ENCODE results near the gene ROGDI. TPM values are rescaled to one million over a fixed set of nuclear protein-coding genes. Genes with fewer than 3 reads are reported as not detected.

ROGDI gene
- total RNA-seq, 2 experiments from 2014 or later, result 6.3 to 7.6 TPM

DNA sequence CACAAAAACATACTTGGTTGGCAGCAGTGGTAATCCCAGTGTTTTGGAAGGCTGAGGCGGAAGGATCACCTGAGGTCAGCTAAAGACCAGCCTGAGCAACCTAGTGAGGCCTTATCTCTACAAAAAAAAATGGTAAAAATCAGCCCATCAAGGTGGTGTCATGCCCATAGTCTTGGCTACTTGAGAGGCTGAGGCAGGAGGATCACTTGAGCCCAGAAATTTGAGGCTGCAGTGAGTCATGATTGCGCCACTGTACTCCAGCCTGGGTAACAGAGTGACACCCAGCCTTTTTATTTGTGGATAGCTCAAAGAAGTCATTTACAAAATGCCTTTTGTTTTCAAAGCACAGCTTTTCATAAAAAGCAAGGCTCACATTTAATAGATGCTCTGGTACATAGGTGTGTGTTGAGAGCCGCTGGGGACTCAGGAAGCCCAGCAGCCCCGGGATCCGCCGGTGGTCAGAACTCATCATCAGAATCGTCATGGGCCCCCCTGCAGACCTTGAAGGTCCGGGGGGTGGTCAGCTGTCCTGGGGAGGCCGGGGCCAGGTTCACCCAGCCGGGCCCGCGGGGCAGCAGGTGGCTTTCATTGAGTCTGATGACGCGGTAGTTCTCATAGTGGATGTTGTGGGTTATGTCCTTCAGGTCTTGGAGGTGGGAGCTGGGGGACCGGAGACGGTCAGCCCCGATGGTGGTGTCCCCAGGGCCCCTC lies 24.9 kb downstream of the ROGDI start:
- ChIA-PET CTCF (ENCODE audit: unreplicated experiment) (no interaction called here), POLR2A (interaction anchor here (1.0 kb wide), 1 partner anchor 155 kb away, joined by 4 read pairs; no protein-coding TSS in a partner anchor)
- no peak overlapping the region for H3K4me3 ChIP-seq (ENCODE audit: low read depth, low read length, poor library complexity, severe bottlenecking)
- H3K36me3 ChIP-seq (ENCODE audit: insufficient read depth, low read length), result no peaks in the 10 kb centered on the region
- no peaks in the 10 kb centered on the region for H3K4me1 ChIP-seq (ENCODE audit: insufficient read depth, low read length, poor library complexity, severe bottlenecking)
- no peak overlapping the region for H3K27ac ChIP-seq (ENCODE audit: low read depth, low read length, poor library complexity, severe bottlenecking)
- H3K79me2 ChIP-seq (ENCODE audit: insufficient read depth, low read depth, low read length), result no peaks in the 10 kb centered on the region
- no TSS peak for BruUV-seq (replicated peaks)
- intact Hi-C loops (cut with micrococcal nuclease; ENCODE audit: unreplicated experiment), result no loop called here
- DNase-seq (ENCODE audit: low spot score), result no peak
- no peaks in the 10 kb centered on the region for H3K9me2 ChIP-seq (ENCODE audit: insufficient read depth, low read length)
- no peaks in the 10 kb centered on the region for H4K20me1 ChIP-seq (ENCODE audit: insufficient read depth, low read length)
- no peak overlapping the region for H3K4me2 ChIP-seq (ENCODE audit: low read length)
- TF ChIP-seq EZH2phosphoT487 (IDR thresholded peaks at IDR 0.05; ENCODE audit: borderline replicate concordance, low read depth, low read length), result no peak
- no peaks in the 10 kb centered on the region for H3K9me3 ChIP-seq (ENCODE audit: low read length)
- H2AFZ ChIP-seq (ENCODE audit: low read length), result no peak overlapping the region

- Histone ChIP-seq H3K27ac (ENCODE audit: low read depth, low read length, poor library complexity, severe bottlenecking) (no peak overlapping the region), H4K20me1 (ENCODE audit: insufficient read depth, low read length) (no peaks in the 10 kb centered on the region), H3K4me2 (ENCODE audit: low read length) (no peak overlapping the region), H3K9me2 (ENCODE audit: insufficient read depth, low read length) (no peaks in the 10 kb centered on the region), H3K4me3 (ENCODE audit: low read depth, low read length, poor library complexity, severe bottlenecking) (no peak overlapping the region), H3K79me2 (ENCODE audit: insufficient read depth, low read depth, low read length) (no peaks in the 10 kb centered on the region), H3K4me1 (ENCODE audit: insufficient read depth, low read length, poor library complexity, severe bottlenecking) (no peaks in the 10 kb centered on the region), H2AFZ (ENCODE audit: low read length) (no peak overlapping the region), H3K9me3 (ENCODE audit: low read length) (no peaks in the 10 kb centered on the region), H3K36me3 (ENCODE audit: insufficient read depth, low read length) (no peaks in the 10 kb centered on the region)
- intact Hi-C loops (cut with micrococcal nuclease; ENCODE audit: unreplicated experiment), result no loop called here
- ChIA-PET POLR2A (no interaction called here), CTCF (ENCODE audit: unreplicated experiment) (no interaction called here)
- TF ChIP-seq EZH2phosphoT487 (IDR thresholded peaks at IDR 0.05; ENCODE audit: borderline replicate concordance, low read depth, low read length), result no peak
- TF ChIP-seq, protein P1, sequence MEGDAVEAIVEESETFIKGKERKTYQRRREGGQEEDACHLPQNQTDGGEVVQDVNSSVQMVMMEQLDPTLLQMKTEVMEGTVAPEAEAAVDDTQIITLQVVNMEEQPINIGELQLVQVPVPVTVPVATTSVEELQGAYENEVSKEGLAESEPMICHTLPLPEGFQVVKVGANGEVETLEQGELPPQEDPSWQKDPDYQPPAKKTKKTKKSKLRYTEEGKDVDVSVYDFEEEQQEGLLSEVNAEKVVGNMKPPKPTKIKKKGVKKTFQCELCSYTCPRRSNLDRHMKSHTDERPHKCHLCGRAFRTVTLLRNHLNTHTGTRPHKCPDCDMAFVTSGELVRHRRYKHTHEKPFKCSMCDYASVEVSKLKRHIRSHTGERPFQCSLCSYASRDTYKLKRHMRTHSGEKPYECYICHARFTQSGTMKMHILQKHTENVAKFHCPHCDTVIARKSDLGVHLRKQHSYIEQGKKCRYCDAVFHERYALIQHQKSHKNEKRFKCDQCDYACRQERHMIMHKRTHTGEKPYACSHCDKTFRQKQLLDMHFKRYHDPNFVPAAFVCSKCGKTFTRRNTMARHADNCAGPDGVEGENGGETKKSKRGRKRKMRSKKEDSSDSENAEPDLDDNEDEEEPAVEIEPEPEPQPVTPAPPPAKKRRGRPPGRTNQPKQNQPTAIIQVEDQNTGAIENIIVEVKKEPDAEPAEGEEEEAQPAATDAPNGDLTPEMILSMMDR (conservative IDR thresholded peaks at IDR 0.05; ENCODE audit: low read length), result no peak
- DNase-seq (ENCODE audit: low spot score), result no peak
- no TSS peak for BruUV-seq (replicated peaks)
Measured at GRCh38 chr16:4776141-4776705, 26.2 kb downstream of the ROGDI start.

GRCh38 chr16:4775005-4775404 lies 27.4 kb downstream of the ROGDI start:
- Histone ChIP-seq H3K9me3 (ENCODE audit: low read length) (no peaks in the 10 kb centered on the region), H3K79me2 (ENCODE audit: insufficient read depth, low read depth, low read length) (no peaks in the 10 kb centered on the region), H3K4me1 (ENCODE audit: insufficient read depth, low read length, poor library complexity, severe bottlenecking) (no peaks in the 10 kb centered on the region), H2AFZ (ENCODE audit: low read length) (no peak overlapping the region), H3K4me3 (ENCODE audit: low read depth, low read length, poor library complexity, severe bottlenecking) (no peak overlapping the region), H3K4me2 (ENCODE audit: low read length) (no peak overlapping the region), H4K20me1 (ENCODE audit: insufficient read depth, low read length) (no peaks in the 10 kb centered on the region), H3K9me2 (ENCODE audit: insufficient read depth, low read length) (no peaks in the 10 kb centered on the region), H3K36me3 (ENCODE audit: insufficient read depth, low read length) (no peaks in the 10 kb centered on the region), H3K27ac (ENCODE audit: low read depth, low read length, poor library complexity, severe bottlenecking) (no peak overlapping the region)
- TF ChIP-seq, protein P1 (conservative IDR thresholded peaks at IDR 0.05; ENCODE audit: low read length), result no peak
- TF ChIP-seq EZH2phosphoT487 (IDR thresholded peaks at IDR 0.05; ENCODE audit: borderline replicate concordance, low read depth, low read length), result no peak
- no TSS peak for BruUV-seq (replicated peaks)
- intact Hi-C loops (cut with micrococcal nuclease; ENCODE audit: unreplicated experiment), result no loop called here
- POLR2A ChIA-PET, result no interaction called here
- no peak for DNase-seq (ENCODE audit: low spot score)
- CTCF ChIA-PET (ENCODE audit: unreplicated experiment), result no interaction called here

Data from OCI-LY7 (cell line).